ENCODE measurements around the gene MYH7.
"Not testable (repeated sequence)": the region's sequence is repeated elsewhere in the genome, so short reads cannot be mapped to it uniquely, and the experiment has no call there.

MYH7 gene

DNA sequence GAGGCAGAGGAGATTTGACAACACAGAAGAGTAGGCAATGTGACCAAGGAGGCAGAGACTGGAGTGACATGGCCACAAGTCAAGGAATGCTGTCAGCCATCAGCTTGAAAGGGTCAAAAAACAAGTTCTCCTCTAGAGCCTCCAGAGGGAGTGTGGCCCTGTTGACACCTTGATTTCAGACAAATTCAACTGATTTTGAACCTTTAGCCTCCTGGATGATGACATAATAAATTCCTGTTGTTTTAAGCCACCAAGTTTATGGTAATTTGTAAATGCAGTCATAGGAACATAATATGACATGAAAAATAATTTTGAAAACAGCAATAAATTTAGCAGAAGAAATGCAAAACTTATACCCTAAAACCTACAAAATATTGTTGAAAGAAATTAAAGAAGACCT is 25.5 kb upstream of the MYH7 start:
- H2AFZ ChIP-seq (ENCODE audit: low read depth, low read length, severe bottlenecking), result no peak overlapping the region
- H3F3A ChIP-seq (ENCODE audit: insufficient read depth), result no peaks in the 10 kb centered on the region
- no peaks in the 10 kb centered on the region for H3K79me2 ChIP-seq (ENCODE audit: insufficient read depth, low read length)
- TF ChIP-seq CTCF (IDR thresholded peaks at IDR 0.05; ENCODE audit: insufficient read depth, low read length, poor library complexity, severe bottlenecking) (no peak), EZH2phosphoT487 (conservative IDR thresholded peaks at IDR 0.05; ENCODE audit: low read length) (no peak)
- no peak overlapping the region for H3K4me3 ChIP-seq (ENCODE audit: insufficient read depth, low read length, poor library complexity, severe bottlenecking)
- H3K4me2 ChIP-seq (ENCODE audit: low read depth, low read length, poor library complexity, severe bottlenecking), result no peak overlapping the region
- H3K9me2 ChIP-seq (replicated peaks; ENCODE audit: insufficient read depth, low read length), result no peaks in the 10 kb centered on the region
- H3K27ac ChIP-seq (ENCODE audit: low read depth, low read length), result no peak overlapping the region
- no peaks in the 10 kb centered on the region for H3K36me3 ChIP-seq (ENCODE audit: low read length)
- H3K9me3 ChIP-seq (ENCODE audit: insufficient read depth, low read length), result no peaks in the 10 kb centered on the region
- no peaks in the 10 kb centered on the region for H3K27me3 ChIP-seq (ENCODE audit: low read length)
- H3K9ac ChIP-seq (ENCODE audit: low read length), result no peak overlapping the region
- no peaks in the 10 kb centered on the region for H4K20me1 ChIP-seq (ENCODE audit: low read depth, low read length)

DNA sequence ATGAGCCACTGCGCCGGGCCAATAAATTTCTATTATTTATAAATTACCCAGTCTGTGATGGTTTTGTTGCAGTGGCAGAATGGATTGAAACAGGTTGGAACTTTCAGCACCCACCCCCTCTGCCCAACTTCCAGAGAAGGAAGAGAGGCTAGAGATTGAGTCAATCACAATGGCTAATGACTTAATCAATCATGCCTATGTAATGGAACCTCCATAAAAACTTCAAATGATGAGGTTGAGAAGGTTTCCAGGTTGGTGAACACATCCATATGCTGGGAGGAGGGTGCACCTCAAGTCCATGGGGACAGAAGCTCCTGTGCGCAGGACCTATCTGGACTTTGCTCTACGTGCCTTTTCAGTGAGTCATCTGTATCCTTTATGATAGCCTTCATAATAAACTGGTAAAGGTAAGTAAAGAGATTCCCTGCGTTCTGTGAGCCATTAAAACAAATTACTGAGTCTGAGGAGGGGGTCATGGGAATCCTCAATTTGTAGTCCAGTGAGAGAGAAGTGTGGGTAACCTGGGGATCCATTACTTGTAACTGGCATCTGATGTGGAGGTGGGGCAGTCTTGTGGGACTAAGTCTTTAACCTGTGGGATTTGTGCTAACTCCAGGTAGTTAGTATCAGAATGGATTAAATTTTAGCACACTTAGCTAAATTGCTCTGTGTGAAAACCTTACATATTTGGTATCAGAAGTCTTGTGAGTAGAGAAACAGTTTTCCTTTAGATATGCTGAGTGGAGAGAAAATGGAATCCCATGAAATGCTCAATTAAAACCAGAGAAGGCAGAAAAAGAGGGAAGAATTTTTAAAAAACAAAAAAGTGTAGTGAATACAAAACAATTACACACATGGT is 22.4 kb upstream of the MYH7 start:
- no peaks in the 10 kb centered on the region for H4K20me1 ChIP-seq (ENCODE audit: low read depth, low read length)
- no peaks in the 10 kb centered on the region for H3K79me2 ChIP-seq (ENCODE audit: insufficient read depth, low read length)
- H3K4me2 ChIP-seq (ENCODE audit: low read depth, low read length, poor library complexity, severe bottlenecking), result no peak overlapping the region
- no peak overlapping the region for H3K9ac ChIP-seq (ENCODE audit: low read length)
- H3K27me3 ChIP-seq (ENCODE audit: low read length), result no peaks in the 10 kb centered on the region
- no peaks in the 10 kb centered on the region for H3K36me3 ChIP-seq (ENCODE audit: low read length)
- H3K4me3 ChIP-seq (ENCODE audit: insufficient read depth, low read length, poor library complexity, severe bottlenecking), result no peak overlapping the region
- H3K27ac ChIP-seq (ENCODE audit: low read depth, low read length), result no peak overlapping the region
- H3K9me3 ChIP-seq (ENCODE audit: insufficient read depth, low read length), result no peaks in the 10 kb centered on the region
- no peaks in the 10 kb centered on the region for H3K9me2 ChIP-seq (replicated peaks; ENCODE audit: insufficient read depth, low read length)
- H2AFZ ChIP-seq (ENCODE audit: low read depth, low read length, severe bottlenecking), result no peak overlapping the region
- no peak for TF ChIP-seq CTCF (IDR thresholded peaks at IDR 0.05; ENCODE audit: insufficient read depth, low read length, poor library complexity, severe bottlenecking)
- TF ChIP-seq EZH2phosphoT487 (conservative IDR thresholded peaks at IDR 0.05; ENCODE audit: low read length), result no peak
- H3F3A ChIP-seq (ENCODE audit: insufficient read depth), result no peaks in the 10 kb centered on the region

DNA sequence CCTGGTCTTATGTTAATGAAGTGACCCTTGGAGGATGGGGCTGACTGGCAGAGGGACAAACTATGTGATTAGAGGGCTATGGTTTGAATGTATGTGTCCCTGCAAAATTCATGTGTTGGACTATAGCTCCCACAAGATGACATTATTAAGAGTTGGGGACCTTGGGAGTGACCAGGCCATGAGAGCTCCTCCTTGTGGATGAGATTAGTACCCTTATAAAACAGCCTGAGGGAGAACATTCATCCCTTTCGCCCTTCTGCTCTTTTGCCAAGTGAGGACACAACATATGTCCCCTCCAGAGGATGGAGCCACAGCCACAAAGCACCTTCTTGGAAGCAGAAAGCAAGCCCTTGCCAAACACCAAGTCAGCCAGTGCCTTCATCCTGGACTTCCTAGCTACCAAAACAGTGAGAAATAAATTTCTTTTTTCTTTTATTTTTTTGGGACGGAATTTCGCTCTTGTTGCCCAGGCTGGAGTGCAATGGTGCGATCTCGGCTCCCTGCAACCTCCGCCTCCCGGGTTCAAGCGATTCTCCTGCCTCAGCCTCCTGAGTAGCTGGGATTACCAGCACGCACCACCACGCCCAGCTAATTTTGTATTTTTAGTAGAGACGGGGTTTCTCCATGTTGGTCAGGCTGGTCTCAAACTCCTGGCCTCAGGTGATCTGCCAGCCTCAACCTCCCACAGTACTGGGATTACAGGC is 21.6 kb upstream of the MYH7 start:
- H3K27me3 ChIP-seq (ENCODE audit: low read length); H3K36me3 ChIP-seq (ENCODE audit: low read length); H3K9ac ChIP-seq (ENCODE audit: low read length); H3K4me3 ChIP-seq (ENCODE audit: insufficient read depth, low read length, poor library complexity, severe bottlenecking); H3F3A ChIP-seq (ENCODE audit: insufficient read depth); H2AFZ ChIP-seq (ENCODE audit: low read depth, low read length, severe bottlenecking); H4K20me1 ChIP-seq (ENCODE audit: low read depth, low read length); H3K27ac ChIP-seq (ENCODE audit: low read depth, low read length); H3K9me3 ChIP-seq (ENCODE audit: insufficient read depth, low read length); H3K4me2 ChIP-seq (ENCODE audit: low read depth, low read length, poor library complexity, severe bottlenecking); H3K79me2 ChIP-seq (ENCODE audit: insufficient read depth, low read length); H3K9me2 ChIP-seq (replicated peaks; ENCODE audit: insufficient read depth, low read length): not testable (repeated sequence)

GRCh38 chr14:23454445-23454856 is 19.0 kb upstream of the MYH7 start:
- H3K4me2 ChIP-seq (ENCODE audit: low read depth, low read length, poor library complexity, severe bottlenecking), result no peak overlapping the region
- H3F3A ChIP-seq (ENCODE audit: insufficient read depth), result no peaks in the 10 kb centered on the region
- H3K9ac ChIP-seq (ENCODE audit: low read length), result no peak overlapping the region
- H3K9me2 ChIP-seq (replicated peaks; ENCODE audit: insufficient read depth, low read length), result no peaks in the 10 kb centered on the region
- no peak overlapping the region for H3K4me3 ChIP-seq (ENCODE audit: insufficient read depth, low read length, poor library complexity, severe bottlenecking)
- no peaks in the 10 kb centered on the region for H3K9me3 ChIP-seq (ENCODE audit: insufficient read depth, low read length)
- H4K20me1 ChIP-seq (ENCODE audit: low read depth, low read length), result no peaks in the 10 kb centered on the region
- H3K27me3 ChIP-seq (ENCODE audit: low read length), result no peaks in the 10 kb centered on the region
- no peak overlapping the region for H2AFZ ChIP-seq (ENCODE audit: low read depth, low read length, severe bottlenecking)
- TF ChIP-seq EZH2phosphoT487 (conservative IDR thresholded peaks at IDR 0.05; ENCODE audit: low read length) (no peak), CTCF (IDR thresholded peaks at IDR 0.05; ENCODE audit: insufficient read depth, low read length, poor library complexity, severe bottlenecking) (no peak)
- H3K27ac ChIP-seq (ENCODE audit: low read depth, low read length), result no peak overlapping the region
- H3K79me2 ChIP-seq (ENCODE audit: insufficient read depth, low read length), result no peaks in the 10 kb centered on the region
- H3K36me3 ChIP-seq (ENCODE audit: low read length), result no peaks in the 10 kb centered on the region
